Loucy (cell line): ENCODE measurements around the gene SUPT5H.
A peak's percentile ranks its signal among the peaks of the same experiment; 100 is the strongest.

ENCODE experiments used
- H2AFZ ChIP-seq: fragments of 200-600 bp; sonication (generic); 2 replicates; pipeline ENCODE4 v1.6.0; 2016; ENCODE audit warnings: antibody characterized with exemption, mild to moderate bottlenecking, low read length, moderate library complexity
- H3F3A ChIP-seq: fragments of 200-600 bp; 2 replicates; pipeline ENCODE4 v1.6.0; 2016; ENCODE audit warnings: antibody characterized with exemption, low read depth, mild to moderate bottlenecking
- H3K27me3 ChIP-seq: fragments of 200-600 bp; sonication (generic); 2 replicates; pipeline ENCODE4 v1.6.1; 2014; ENCODE audit warnings: low read length, mild to moderate bottlenecking; ENCODE audit not compliant: insufficient read depth, poor library complexity, severe bottlenecking
- H3K36me3 ChIP-seq: fragments of 200-600 bp; sonication (generic); 2 replicates; pipeline ENCODE4 v1.6.1; 2016; ENCODE audit warnings: low read length; ENCODE audit not compliant: insufficient read depth
- H3K4me1 ChIP-seq: fragments of 200-600 bp; sonication (generic); 2 replicates; pipeline ENCODE4 v1.5.1; 2014; ENCODE audit warnings: low read length, mild to moderate bottlenecking; ENCODE audit not compliant: insufficient read depth, poor library complexity, severe bottlenecking
- H3K4me2 ChIP-seq: fragments of 200-600 bp; sonication (generic); 2 replicates; pipeline ENCODE4 v1.6.0; 2014; ENCODE audit warnings: antibody characterized with exemption, low read length, low read depth, mild to moderate bottlenecking; ENCODE audit not compliant: poor library complexity, severe bottlenecking
- H3K4me3 ChIP-seq: fragments of 200-600 bp; sonication (generic); 2 replicates; pipeline ENCODE4 v1.5.1; 2014; ENCODE audit warnings: low read length, mild to moderate bottlenecking, mixed read lengths; ENCODE audit not compliant: poor library complexity, severe bottlenecking
- H3K79me2 ChIP-seq: fragments of 200-600 bp; sonication (generic); 2 replicates; pipeline ENCODE4 v1.6.1; 2014; ENCODE audit warnings: low read length; ENCODE audit not compliant: insufficient read depth
- H3K9ac ChIP-seq: fragments of 200-600 bp; sonication (generic); 2 replicates; pipeline ENCODE4 v1.6.0; 2014; ENCODE audit warnings: mild to moderate bottlenecking, low read depth, low read length, moderate library complexity; ENCODE audit not compliant: poor library complexity, severe bottlenecking
- H3K9me2 ChIP-seq: fragments of 200-600 bp; sonication (generic); replicated peaks from 2 replicates; pipeline ENCODE4 v1.6.1; 2016; ENCODE audit warnings: low read depth, low read length, mixed read lengths
- H3K9me3 ChIP-seq: fragments of 200-600 bp; sonication (generic); 2 replicates; pipeline ENCODE4 v1.6.1; 2014; ENCODE audit warnings: mild to moderate bottlenecking, antibody characterized with exemption, low read length, low read depth; ENCODE audit not compliant: insufficient read depth
- H4K20me1 ChIP-seq: fragments of 200-600 bp; sonication (generic); 2 replicates; pipeline ENCODE4 v1.6.0; 2014; ENCODE audit warnings: antibody characterized with exemption, low read length, mild to moderate bottlenecking; ENCODE audit not compliant: insufficient read depth, poor library complexity, severe bottlenecking
- CTCF ChIP-seq: fragments of 200-600 bp; sonication (generic); conservative IDR thresholded peaks from 2 replicates; pipeline ENCODE4 v1.5.1; 2014; ENCODE audit warnings: mild to moderate bottlenecking, antibody characterized with exemption, low read length
- EZH2phosphoT487 ChIP-seq: fragments of 200-600 bp; IDR thresholded peaks from 2 replicates; pipeline ENCODE4 v1.6.1; 2018; ENCODE audit warnings: antibody characterized with exemption, mild to moderate bottlenecking, moderate library complexity, borderline replicate concordance

The SUPT5H gene

GRCh38 chr19:39434123-39435076, 11.0 kb upstream of the SUPT5H start:
- peaks cover 35% of the 10 kb centered on the region for H4K20me1 ChIP-seq
- no peak for TF ChIP-seq EZH2phosphoT487
- TF ChIP-seq CTCF = no peak
- peaks cover 24% of the 10 kb centered on the region for H3K4me1 ChIP-seq
- H3K9ac ChIP-seq = peak overlapping the region; percentile 100
- H3K27me3 ChIP-seq = peaks cover 5% of the 10 kb centered on the region
- peak overlapping the region; percentile 100 for H3K4me3 ChIP-seq
- no peaks in the 10 kb centered on the region for H3K9me2 ChIP-seq
- H3F3A ChIP-seq = no peaks in the 10 kb centered on the region
- peaks cover 30% of the 10 kb centered on the region for H3K36me3 ChIP-seq
- H3K4me2 ChIP-seq = peak overlapping the region; percentile 92
- peaks cover 43% of the 10 kb centered on the region for H3K79me2 ChIP-seq
- H2AFZ ChIP-seq = no peak overlapping the region
- no peaks in the 10 kb centered on the region for H3K9me3 ChIP-seq

- H3F3A ChIP-seq = no peaks in the 10 kb centered on the region
- TF ChIP-seq EZH2phosphoT487 (no peak), CTCF (no peak)
- H3K9ac ChIP-seq = peak within 1 kb of the TSS; percentile 100
- peaks cover 30% of the 10 kb centered on the region for H3K36me3 ChIP-seq
- peak within 1 kb of the TSS; percentile 92 for H3K4me2 ChIP-seq
- H2AFZ ChIP-seq = peak within 1 kb of the TSS; percentile 28; the same call in 1 of the 2 replicates
- H4K20me1 ChIP-seq = peaks cover 35% of the 10 kb centered on the region
- peaks cover 24% of the 10 kb centered on the region for H3K4me1 ChIP-seq
- H3K9me2 ChIP-seq = no peaks in the 10 kb centered on the region
- H3K9me3 ChIP-seq = no peaks in the 10 kb centered on the region
- peaks cover 5% of the 10 kb centered on the region for H3K27me3 ChIP-seq
- peaks cover 43% of the 10 kb centered on the region for H3K79me2 ChIP-seq
- peak within 1 kb of the TSS; percentile 100 for H3K4me3 ChIP-seq
These were observed 9.7 kb upstream of the SUPT5H start, which contains the start of gene RPS16 for GRCh38 chr19:39435499-39436349. RPS16 (minus strand) TSS chr19:39435949; CDS start chr19:39435895, 54 bp downstream.

GRCh38 chr19:39436350-39436716, 9.0 kb upstream of the SUPT5H start:
- Histone ChIP-seq H3K79me2 (peaks cover 43% of the 10 kb centered on the region), H3F3A (no peaks in the 10 kb centered on the region), H3K9me3 (no peaks in the 10 kb centered on the region), H3K4me3 (peak overlapping the region; percentile 100), H3K36me3 (peaks cover 30% of the 10 kb centered on the region), H3K4me1 (peaks cover 24% of the 10 kb centered on the region), H2AFZ (peak overlapping the region; percentile 28; the same call in 1 of the 2 replicates), H3K4me2 (peak overlapping the region; percentile 78), H3K27me3 (peaks cover 5% of the 10 kb centered on the region), H3K9ac (peak overlapping the region; percentile 100), H3K9me2 (no peaks in the 10 kb centered on the region), H4K20me1 (peaks cover 35% of the 10 kb centered on the region)
- TF ChIP-seq CTCF (no peak), EZH2phosphoT487 (no peak)
